ENCODE results near the gene MYL10.
"Not testable (repeated sequence)": the region's sequence is repeated elsewhere in the genome, so short reads cannot be mapped to it uniquely, and the experiment has no call there.

Gene MYL10

DNA sequence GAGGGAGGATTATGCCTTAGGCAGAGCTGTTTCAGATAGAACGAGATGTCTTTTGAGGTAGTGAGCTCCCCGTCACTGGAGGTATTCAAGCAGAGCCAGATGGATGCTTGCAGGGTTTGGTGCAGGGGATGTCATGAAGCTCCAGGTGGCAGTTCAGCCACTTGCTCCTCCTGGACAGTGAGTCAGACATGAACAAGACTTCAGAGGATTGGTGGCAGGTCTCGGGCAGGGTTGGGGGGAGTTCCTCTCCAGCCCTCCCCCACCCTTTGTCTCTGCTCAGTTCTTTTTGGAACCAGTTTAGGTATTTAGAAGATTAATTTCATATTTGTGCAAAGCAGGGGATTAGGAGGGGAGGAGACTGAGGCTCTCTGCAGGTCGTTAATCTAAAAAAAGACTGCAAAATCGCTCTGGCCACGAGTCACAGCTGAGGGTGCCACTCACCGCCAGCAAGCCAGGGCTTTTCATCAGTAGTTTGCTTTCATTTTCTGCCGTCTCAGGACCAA lies 21.5 kb upstream of the MYL10 start:
- no peak for DNase-seq

- DNase-seq: not testable (repeated sequence)
Measured at GRCh38 chr7:101647876-101648275, 18.8 kb upstream of the MYL10 start.

- DNase-seq: no peak
Measured at GRCh38 chr7:101645951-101646350, 16.9 kb upstream of the MYL10 start.

GRCh38 chr7:101644879-101645278 lies 15.8 kb upstream of the MYL10 start:
- DNase-seq: no peak

DNA sequence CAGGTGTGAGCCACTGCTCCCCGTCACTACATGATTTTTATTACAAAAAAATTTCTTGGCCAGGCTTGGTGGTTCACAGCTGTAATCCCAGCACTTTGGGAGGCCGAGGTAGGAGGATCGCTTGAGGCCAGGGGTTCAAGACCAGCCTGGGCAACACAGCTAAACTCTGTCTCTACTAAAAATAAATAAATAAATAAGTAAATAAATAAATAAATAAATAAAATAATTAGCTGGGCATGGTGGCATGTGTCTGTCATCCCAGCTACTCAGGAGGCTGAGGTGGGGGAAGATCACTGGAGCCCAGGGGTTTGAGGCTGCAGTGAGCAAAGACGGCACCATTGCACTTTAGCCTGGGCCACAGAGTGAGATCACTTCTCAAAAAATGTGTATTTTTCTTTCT lies 10.0 kb upstream of the MYL10 start:
- DNase-seq: not testable (repeated sequence)

- no peak for DNase-seq
Measured at GRCh38 chr7:101636822-101637623, 7.9 kb upstream of the MYL10 start.

GRCh38 chr7:101635484-101635883 lies 6.4 kb upstream of the MYL10 start:
- no peak for DNase-seq

DNA sequence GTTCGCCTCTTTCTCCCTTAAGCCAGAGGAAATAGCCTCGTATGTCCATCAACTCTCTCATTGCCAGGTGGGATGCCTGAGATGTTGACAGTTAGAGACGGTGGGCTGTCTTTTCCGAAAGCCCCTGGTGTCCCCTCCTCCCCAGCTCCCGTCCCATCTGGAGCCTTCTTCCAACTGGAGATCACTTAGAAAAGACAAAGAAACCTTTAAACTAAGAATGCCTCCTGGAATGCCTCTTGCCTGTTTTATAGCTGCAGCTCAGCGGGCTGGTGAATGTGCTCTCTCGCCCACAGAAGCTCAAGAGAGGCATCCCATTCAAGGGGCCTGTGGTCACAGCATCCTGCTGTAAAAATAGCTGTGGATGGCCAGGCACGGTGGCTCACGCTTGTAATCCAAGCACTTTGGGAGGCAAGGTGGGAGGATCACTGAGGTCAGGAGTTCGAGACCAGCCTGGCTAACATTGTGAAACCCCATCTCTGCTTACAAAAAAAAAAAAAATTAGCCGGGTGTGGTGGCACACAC lies 5.2 kb upstream of the MYL10 start:
- DNase-seq: no peak

- no peak for DNase-seq
Measured at GRCh38 chr7:101633511-101633910, 4.4 kb upstream of the MYL10 start.

DNA sequence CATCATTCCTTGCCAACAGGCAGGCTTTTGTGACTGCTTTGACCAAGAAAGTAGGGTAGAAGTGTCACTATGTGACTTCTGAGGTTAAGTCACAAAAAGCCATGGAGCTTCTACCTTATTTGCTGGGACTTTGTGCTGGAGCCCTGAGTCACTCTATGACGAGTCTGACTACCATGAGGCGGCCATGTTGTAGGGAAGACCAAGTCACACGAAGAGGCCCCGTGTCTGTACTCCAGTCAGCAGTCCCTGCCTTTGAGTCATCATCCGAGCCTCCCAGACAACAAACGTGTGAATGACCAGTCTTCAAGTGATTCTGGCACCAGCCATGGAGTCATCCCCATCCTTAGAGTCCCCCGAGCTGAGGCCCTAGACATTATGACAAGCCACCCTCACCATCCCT lies 3.5 kb upstream of the MYL10 start:
- peak; percentile 1 for DNase-seq

DNA sequence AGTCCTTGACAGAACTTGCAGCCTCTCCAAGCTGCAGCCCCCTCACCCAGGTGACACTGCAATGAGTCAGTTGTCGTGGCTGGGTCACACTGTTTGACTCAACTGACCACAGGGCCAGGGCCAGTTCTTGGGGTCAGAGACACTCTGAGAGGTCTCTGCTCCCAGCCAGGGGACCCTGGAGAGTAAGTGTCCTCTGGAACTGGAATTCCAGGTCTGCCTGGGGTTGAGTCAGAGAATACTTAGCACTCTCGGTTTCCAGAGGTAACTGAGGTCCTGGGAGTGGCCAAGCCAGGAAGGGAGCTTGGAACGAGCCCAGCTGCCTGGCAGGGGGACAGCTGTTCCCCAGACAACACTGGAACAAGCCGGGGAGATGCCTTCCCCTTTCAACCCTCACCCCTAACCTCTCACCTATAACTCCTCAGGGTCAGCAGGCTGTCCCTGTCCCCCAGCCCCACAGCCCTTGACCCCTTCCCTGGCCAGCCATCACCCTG lies 2.2 kb upstream of the MYL10 start:
- no peak for DNase-seq

GRCh38 chr7:101630591-101630990 lies 1.5 kb upstream of the MYL10 start:
- DNase-seq: no peak

GRCh38 chr7:101628522-101628921 lies 574 bp downstream of the MYL10 start:
- no peak for DNase-seq

DNA sequence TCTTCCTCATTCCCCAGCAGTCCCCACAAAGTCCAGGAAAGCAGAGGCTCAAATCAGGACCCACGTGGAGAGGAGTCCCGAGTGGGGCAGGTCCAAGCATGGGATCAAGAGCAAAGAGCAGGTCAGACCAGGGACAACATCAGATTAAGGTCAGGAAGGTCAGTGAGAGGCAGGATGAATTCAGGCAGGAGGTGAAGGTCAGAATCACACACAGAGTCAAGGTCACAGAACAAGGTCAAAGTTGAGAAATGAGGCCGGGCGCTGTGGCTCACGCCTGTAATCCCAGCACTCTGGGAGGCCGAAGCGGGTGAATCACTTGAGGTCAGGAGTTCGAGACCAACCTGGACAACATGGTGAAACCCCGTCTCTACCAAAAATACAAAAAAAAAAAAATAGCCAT lies 2.3 kb downstream of the MYL10 start:
- no peak for DNase-seq

- no peak for DNase-seq
Measured at GRCh38 chr7:101626069-101626671, 2.9 kb downstream of the MYL10 start.

DNA sequence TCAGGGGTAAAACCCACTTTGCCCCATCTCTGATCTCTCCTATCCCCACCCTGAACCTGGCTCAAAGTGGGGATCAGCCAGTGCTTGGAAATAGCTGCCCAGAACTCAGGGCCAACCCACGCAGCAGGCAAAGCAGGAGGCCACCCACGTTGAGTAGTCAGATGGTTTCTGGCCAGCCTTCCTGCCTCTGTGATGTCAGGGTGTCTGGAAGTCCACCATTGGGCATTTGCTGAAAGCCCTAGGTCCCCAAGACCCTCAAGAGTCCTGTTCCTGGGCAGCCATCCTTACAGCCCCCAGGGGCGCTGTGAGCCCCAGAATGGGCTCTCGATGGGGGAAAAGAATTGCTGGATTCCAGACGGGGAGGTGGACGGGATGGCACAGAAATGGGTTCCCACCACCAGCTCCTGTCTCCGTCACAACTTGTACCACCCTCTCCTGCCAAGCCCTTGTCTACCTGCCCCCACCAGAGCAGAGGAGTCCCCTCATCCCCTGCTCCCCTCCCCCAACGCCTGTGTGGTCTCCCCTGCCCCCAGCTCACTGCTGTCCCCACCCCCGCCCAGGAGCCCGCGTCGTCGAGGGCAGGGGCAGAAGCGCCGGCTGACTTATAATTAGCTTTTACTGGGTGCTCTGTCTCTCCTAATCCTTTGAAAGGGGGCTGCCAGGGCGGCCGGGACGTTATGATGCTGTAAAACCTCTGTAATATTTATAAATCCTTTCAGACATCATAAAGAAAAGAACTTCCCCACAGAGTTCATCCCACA lies 3.9 kb downstream of the MYL10 start:
- no peak for DNase-seq

DNA sequence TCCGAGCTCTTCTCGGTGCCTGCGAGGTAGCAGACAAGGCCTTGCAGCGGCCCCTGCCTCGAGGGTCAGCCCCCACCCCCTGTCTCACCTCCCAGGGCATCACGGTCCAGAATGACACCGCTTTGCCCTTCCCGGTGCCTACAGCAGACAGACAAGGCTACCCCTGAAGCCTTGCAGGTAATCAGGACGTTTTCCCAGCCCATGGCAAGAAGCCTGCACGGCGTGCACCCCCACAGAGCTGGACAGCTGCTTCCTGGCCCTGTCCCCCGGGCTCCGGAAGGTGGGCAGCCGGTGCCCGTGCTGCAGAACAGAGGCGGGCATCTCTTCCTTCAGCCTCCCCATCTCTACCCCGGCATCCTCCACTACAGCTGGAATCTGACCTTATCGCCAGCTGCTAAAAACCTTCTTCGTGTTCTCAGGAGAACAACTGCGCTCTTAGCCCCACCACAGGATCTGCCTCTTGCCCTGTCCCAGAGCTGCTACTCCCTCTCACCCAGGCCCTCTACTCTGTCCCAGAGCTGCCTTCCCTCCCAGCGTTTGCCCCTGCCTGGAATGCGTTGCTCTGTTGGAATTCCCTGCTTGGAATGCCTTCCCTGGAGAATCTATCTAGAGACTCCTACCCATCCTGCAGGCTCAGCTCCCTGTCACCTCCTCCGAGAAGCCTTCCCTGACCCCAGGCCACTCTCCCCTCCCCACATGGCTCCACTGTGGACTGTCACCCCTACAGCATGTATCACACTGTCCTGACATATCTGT lies 4.7 kb downstream of the MYL10 start:
- no peak for DNase-seq

GRCh38 chr7:101622609-101623173 lies 6.4 kb downstream of the MYL10 start:
- no peak for DNase-seq

DNA sequence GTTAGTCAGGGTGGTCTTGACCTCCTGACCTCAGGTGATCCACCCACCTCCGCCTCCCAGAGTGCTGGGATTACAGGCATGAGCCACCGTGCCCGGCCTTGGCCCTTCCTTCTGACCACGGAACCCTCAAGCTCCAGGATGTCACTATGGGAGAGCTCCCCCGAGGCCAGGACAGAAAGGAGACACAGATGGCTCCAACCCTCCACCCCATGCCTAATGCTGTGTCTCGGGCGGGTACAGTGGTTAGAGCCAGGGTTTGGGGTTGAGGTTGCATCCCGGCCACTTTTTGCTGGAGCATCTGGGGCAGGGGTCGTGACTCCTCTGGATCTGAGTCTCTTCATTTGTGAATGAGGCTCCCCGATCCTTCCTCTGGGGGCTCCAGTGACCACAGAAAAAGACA lies 8.1 kb downstream of the MYL10 start:
- no peak for DNase-seq

- no peak for DNase-seq
Measured at GRCh38 chr7:101620395-101620794, 8.7 kb downstream of the MYL10 start.

GRCh38 chr7:101618916-101619315 lies 10.2 kb downstream of the MYL10 start:
- no peak for DNase-seq

- DNase-seq: no peak
Measured at GRCh38 chr7:101618207-101618839, 10.8 kb downstream of the MYL10 start.

Measured in activated CD4-positive, alpha-beta T cell treated with anti-CD3 and anti-CD28 coated beads, Interleukin-2, amount 50 U/mL, for 16 hours (primary cell).